NCI-H1694 treated with DMSO at 0.1 percent for 48 hours (cell line): ENCODE data around the gene SPART.
"Not testable (repeated sequence)": the region's sequence is repeated elsewhere in the genome, so short reads cannot be mapped to it uniquely, and the experiment has no call there.

Experiments
- DNase-seq: peaks from one replicate; lab custom pipeline; 2025; lab: John Stamatoyannopoulos, UW

The SPART gene

DNA sequence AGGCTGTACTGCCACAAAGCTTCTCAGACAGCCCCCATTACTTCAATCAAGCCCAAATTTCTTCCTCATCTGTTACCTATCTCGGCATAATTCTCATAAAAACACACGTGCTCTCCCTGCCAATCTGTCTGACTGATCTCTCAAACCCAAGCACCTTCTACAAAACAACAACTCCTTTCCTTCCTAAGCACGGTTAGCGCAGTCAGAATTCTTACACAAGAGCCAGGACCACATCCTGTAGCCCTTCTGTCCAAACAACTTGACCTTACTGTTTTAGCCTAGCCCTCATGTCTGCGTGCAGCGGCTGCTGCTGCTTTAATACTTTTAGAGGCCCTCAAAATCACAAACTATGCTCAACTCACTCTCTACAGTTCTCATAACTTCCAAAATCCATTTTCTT is 26.4 kb downstream of the SPART start:
- DNase-seq: not testable (repeated sequence)

DNA sequence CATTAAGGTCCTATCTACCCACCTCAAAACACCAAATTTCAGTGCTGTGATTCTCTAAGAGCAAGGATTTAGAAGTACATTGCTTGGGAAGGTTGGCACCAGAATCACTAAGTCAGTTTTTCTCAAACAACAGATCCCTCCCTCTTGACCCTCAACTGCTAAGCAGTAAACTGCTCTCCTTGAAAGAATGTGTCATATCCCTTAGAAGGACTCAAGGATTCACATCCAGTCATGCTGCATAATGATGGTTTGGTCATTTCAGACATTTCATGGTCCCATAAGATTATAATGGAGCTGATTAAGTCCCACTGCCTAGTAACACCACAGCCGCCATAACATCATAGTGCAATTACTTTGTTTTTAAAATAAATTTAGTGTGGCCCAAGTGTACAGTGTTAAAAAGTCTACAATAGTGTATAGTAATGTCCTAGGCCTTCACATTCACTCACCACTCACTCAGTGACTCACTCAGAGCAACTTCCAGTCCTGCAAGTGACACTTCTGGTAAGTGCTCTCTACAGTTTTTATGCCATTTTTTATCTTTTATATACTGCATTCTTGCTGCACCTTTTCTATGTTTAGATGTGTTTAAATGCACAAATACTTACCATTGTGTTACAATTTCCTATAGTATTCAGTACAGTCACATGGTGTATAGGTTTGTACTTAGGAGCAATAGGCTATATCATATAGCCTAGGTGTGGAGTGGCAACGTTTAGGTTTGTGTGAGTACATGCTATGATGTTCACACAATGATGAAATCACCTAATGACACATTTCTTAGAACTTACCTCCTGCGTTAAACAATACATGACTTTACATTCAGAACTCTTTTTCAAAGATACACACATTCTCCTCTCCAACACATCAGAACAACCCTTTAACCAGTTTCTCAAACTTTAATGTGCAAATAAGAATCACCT is 32.9 kb downstream of the SPART start:
- no peak for DNase-seq

DNA sequence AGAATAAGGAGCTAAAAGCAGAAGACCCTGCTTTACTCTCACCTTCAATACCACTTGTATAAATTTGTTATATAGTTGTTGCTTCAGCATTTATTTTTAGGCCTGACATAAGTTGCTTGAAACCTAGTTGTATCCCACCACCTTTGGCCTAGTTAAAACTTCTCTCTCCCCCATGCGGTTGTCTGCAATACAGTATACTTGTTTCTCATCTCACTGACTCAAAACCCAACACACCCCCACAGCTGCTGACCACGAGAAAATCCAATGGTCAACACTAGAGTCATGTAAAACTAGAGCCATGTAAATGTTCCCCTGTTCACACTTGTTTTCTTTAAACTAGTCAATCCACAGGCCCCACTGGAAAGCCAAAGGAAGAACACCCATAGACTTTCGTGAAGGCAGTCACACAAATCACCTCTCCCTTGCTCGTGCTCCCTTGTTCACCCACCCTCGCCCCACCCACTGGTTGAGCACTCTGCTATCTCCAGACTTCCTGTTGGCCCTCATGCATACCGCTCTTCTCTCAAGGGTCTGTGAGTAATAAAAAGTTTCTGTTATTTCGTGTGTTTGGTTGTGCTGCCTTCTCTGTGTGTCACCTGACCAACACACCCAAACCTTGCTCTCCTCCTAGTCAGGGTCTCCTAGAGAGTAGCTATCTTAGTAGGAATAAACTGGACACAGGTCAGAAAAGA is 35.6 kb downstream of the SPART start:
- DNase-seq: no peak

DNA sequence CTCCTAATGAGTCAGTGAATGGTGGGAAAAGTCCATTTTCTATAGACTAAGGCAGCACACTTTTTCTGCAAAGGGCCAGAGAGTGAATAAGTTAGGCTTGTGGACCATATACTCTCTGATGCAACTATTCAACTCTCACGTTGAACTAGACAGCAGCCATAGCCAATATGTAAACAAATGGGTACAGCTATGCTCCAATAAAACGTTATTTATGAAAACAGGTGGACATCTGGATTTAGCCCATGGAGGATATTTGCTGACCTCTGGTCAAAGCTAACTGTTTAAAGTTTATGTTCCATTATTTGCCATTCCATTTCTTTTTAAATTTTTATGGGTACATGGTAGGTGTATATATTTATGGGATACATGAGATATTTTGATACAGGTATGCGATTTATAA is 43.9 kb downstream of the SPART start:
- DNase-seq: no peak

- not testable (repeated sequence) for DNase-seq
Measured at GRCh38 chr13:36299469-36299868, 46.7 kb downstream of the SPART start.

GRCh38 chr13:36298535-36299068 is 47.6 kb downstream of the SPART start:
- no peak for DNase-seq

DNA sequence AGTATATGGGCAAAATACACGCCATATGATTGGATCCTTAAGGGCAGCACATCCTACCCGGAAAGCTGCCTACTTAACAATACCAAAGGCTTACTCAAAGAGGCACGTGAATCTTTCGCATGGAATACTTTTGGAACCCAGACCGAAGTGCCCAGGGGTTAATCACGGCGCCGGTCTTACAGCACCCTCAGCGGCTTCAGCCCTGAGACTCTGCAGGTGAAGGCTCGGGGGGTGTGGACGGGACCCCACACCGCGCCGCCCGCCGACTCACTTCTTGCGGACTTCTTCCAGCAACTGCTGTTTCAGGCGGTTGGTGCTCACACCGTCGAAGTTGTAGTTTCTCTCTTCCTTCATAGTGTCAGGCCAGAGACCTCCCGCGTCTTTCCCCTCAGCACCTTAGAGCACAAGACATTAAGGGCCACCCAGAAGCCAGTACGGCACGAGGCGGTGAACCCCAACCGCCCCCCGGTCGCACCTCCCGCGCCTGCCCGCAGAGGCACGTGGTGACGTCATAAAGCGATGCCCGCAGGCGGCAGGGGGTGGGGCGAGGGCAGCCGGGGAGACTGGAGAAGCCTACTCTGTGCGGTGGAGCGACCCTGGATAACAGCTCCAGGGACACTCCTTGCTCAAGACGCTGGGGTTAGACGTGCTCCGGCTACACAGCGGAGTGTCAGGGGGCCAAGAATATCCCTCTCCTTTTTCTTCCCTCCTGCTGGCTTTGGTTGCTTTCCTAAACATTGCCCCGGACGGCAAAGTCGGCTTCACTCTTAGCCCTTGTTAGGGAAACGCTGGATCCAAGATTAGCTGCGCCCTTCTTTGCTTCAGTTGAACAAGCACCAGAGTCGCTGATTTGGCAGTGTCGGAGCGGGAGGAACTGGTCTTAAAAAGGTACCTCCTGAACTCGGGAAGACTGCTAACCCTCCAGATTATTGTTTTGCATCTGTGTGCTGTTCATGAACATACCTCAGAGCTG is 48.5 kb downstream of the SPART start, which contains the start of gene CCDC169:
TSS of gene CCDC169 (minus strand) at position 449 of the 973 bp plus-strand sequence. CDS start at position 354, 95 bp downstream.
- DNase-seq: no peak

- DNase-seq: no peak
Measured at GRCh38 chr13:36294096-36294495, 52.1 kb downstream of the SPART start.

GRCh38 chr13:36293497-36293896 is 52.7 kb downstream of the SPART start:
- no peak for DNase-seq

DNA sequence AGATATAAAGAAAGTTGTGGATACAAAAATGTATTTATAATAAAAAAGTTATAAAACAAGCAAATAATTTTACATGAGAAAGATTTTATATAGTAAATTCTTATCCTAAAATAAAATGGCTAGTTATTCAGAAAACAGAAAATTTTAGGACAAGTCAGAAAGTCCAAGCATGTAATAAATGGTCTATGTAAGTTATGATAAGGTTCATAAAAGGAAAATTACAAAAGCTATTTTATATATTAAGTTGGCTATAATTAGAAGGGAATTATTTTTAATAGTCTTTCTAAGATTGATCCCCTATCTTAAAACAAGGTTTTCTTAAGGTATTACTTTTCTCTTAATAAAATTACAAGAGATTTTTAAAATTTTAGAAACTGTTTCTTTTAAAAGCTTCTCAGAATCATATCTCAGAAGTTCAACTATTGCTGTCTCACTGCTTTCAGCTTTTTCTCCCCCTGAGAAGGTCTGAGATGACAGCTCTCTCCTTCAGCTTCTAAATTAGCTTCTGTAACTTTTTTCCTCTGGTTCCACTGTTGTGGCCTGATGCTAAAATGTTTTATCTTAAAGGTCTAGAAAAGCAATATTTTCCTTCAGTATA is 57.3 kb downstream of the SPART start:
- no peak for DNase-seq

DNA sequence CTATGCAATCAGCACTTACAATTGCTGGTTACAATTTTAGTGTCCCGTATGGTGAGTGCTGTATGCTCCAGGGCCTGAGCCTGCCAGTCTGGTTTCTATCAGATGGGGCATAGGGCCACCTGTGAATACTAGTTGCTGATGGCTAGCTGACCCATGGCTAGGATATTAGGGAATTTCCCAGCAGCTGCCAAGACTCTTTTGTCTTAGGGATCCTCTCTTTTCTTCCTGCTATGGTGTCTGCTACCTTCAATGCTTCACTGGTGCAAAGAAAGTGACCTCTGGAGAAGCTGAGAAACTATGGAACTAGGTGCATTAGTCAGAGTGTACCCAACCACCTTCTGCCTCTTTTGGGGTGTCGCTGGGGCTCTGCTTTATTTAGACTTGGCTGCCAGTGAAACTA is 60.2 kb downstream of the SPART start:
- no peak for DNase-seq

GRCh38 chr13:36282821-36283432 is 63.3 kb downstream of the SPART start:
- peak; percentile 52 for DNase-seq

- peak; percentile 65 for DNase-seq
Measured at GRCh38 chr13:36275190-36276002, 70.8 kb downstream of the SPART start.

GRCh38 chr13:36273431-36273830 is 72.8 kb downstream of the SPART start:
- no peak for DNase-seq

GRCh38 chr13:36261976-36262375 is 84.2 kb downstream of the SPART start:
- no peak for DNase-seq

DNA sequence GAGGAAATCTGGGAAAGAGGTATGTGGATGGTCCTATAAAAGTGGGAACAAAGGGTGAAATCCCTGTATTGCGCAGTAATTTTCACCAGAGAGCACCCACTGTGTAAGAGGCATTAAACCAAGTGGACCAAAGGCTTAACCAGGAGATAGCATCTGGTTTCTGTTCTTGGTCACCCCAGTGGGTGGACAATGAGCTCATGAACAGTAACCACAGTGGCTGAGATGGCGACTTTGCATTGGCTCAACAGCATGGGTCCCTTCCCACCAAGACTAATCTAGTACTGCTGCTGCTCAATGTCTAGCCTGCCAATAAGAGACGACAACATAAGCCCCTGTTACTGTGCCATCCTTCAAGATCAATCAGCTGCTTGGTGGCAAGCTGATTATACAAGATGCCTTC is 85.2 kb downstream of the SPART start:
- no peak for DNase-seq

DNA sequence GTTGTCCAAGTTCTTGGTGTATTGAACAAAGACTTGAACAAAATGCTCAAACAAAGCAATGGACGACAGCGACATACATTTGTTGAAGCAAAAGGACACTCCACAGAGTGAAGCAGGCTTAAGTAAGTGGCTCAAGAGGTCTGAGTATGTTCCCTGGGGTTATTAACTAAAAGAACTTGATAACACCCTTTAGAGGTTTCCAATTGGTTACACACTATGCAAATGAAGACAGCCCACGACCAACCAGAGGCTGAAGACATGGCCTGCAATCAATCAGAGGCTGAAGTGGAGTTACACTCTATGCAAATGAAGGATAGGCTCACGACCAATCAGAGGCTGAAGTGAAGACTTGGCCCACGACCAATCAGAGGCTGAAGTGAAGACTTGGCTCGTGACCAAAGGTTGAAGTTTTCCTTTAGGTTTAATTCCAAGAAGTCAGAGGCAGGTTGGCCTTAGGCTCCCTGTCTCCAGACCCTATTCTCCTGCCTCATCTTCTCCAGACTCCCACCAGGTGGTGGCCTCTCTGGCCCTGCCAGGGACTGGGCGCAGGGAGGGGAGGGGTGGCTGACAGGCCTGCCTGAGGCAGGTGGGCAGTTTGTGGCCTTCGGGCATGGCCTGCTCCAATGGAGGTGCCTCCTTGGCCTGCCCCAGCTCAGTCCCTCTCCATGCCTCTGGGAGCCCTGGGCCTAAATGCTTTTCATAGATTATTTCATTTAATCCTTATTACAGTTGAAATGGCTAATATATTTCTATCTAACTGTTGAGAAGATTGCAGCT is 86.6 kb downstream of the SPART start:
- DNase-seq: no peak

DNA sequence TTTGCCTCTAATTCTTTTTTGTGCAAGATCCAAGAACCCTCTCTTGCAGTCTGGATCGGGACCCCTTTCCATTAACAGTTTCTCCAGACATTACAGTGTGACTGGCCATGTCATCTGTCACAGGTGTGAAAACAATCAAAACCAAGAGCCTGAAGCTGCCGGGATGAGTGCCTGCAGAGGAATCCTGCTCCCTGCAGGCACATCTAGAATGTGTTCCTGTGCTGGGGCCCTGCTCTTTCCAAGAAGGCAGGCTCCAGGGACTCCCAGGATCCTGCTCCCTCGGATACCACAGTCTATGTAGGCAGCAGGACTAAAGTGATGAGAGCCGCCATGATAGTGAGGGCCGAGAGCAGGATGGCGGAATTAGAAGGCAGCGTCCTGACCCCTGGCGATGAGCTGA is 87.4 kb downstream of the SPART start:
- no peak for DNase-seq
